GM19025 (cell line): ENCODE data around the gene CDH7.

Source experiments
- ATAC-seq: cut with Tn5 transposase; IDR thresholded peaks from one replicate; pipeline ENCODE4 v1.9.1; 2021; ENCODE audit warnings: mild to moderate bottlenecking, low read depth, moderate library complexity; ENCODE audit not compliant: unreplicated experiment

Gene CDH7, protein sequence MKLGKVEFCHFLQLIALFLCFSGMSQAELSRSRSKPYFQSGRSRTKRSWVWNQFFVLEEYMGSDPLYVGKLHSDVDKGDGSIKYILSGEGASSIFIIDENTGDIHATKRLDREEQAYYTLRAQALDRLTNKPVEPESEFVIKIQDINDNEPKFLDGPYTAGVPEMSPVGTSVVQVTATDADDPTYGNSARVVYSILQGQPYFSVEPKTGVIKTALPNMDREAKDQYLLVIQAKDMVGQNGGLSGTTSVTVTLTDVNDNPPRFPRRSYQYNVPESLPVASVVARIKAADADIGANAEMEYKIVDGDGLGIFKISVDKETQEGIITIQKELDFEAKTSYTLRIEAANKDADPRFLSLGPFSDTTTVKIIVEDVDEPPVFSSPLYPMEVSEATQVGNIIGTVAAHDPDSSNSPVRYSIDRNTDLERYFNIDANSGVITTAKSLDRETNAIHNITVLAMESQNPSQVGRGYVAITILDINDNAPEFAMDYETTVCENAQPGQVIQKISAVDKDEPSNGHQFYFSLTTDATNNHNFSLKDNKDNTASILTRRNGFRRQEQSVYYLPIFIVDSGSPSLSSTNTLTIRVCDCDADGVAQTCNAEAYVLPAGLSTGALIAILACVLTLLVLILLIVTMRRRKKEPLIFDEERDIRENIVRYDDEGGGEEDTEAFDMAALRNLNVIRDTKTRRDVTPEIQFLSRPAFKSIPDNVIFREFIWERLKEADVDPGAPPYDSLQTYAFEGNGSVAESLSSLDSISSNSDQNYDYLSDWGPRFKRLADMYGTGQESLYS

GRCh38 chr18:65750389-65751154, at the start of gene CDH7:
CDH7 (plus strand) TSS chr18:65751012; CDS start chr18:65762843, 11,831 bp downstream.
- ATAC-seq = no peak

DNA sequence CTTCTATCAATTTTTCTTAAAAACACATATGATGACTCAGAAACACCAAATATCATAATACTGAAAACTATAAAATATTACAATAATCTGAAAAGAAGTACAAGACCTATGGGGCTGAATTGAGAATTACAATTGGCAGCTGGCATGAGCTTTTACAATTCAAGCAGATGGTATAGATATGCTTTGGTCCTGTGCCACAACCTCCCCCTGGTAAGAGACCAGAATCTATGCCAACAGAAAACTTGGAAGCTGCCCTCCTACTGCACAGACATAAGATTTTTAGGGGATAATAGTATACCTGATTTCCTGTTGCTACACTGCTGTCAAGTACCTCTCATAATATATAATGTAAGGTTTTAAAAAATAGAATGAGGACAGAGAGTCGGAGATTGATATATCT, 46.8 kb upstream of the CDH7 start:
- ATAC-seq = no peak

DNA sequence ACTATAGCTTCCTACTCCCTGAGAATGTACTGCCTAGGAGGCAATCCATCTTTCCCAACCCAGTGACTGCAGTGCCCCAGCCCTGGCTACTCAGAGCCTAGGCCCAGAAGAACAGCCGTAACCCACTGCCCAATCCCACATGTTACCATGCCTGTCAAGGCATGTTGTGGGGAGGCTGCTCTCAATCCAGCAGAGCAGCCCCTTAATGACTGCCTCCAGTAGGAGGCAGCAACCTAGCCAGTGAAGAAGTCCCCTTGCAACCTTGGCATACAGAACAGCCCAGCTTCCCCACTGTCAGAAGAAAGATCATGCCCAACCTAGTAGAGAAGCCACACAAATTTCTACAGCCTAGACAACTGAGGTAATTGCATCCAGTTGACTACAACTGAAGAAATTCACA, 44.2 kb upstream of the CDH7 start:
- ATAC-seq = no peak

- ATAC-seq = no peak
Measured at GRCh38 chr18:65711493-65711892, 39.3 kb upstream of the CDH7 start.

GRCh38 chr18:65721619-65722018, 29.2 kb upstream of the CDH7 start:
- no peak for ATAC-seq

DNA sequence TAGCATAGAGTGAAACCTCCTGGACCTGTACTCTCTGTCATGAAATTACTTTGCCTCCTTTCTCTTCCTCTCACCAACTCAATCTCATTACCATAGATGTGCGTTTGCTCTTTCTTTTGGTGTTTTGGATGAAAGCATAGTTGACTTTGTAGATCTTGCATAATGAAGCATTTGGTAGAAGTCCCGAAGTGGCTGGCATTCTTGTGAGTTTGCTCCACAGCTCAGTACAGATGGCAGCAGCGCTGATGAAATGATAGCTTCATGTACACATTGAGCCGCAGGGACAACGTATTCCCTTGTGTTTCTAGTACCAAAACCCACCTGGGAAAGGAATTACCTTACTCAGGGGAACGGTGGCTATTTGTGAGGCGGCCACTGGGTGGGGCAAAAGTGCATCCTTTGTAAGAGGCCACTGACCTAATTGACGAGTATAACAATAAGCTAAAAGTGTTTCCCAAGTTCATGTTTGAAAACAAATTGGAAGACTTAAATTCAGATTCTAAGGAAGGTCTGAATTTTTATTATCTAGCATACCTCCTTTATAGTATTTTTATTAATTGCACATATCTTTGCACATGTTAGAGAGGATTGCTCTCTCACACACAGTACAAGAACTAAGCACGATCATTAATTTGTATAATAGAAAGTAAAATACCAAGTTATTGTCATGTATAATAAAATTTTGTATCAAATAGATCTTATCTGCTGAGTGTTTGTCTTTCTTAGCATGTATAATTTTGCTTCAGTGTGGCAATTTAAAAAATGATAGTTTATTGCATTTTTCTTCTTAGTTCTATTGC, 25.4 kb upstream of the CDH7 start:
- no peak for ATAC-seq

- no peak for ATAC-seq
Measured at GRCh38 chr18:65735155-65735554, 15.7 kb upstream of the CDH7 start.

GRCh38 chr18:65737471-65737955, 13.3 kb upstream of the CDH7 start:
- no peak for ATAC-seq

DNA sequence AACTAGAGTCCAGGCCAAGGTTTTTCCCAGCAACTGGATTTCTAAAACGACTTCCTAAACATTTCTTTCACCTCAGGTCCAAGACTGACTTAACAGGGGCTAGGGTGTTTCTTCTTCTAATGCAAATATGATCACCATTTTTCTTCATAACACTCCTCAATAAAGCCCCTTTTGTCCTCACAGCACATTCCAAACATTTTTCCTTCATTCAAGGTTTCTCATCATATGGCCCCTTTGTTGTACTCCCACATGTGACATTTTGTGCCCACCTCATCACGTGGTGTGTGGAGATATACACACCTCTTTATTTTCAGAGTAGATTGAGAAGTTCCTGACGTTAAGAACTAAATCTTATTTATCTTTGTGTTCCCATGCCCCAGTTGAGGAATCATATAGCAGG, 3.9 kb upstream of the CDH7 start:
- ATAC-seq = no peak

DNA sequence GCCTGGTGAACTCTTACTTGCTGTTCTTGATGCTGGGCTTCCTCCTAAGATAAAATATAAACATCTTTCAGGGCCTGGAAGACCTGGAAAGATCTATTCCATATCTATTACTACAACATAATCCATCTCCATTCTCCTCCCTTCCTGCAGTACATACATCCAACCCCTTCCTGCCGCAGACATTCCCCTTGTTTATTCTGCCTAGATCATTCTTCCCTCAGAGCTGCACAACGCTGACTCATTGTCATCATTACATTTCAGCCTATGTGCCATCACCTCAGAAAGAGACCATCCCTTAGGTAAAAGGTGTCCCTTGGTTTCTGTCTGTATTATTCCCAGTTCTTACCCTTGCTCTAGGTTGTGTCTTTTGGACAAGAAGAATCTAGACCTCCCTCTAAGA, 2.5 kb upstream of the CDH7 start:
- ATAC-seq = no peak

GRCh38 chr18:65749841-65750240, 971 bp upstream of the CDH7 start:
- ATAC-seq = no peak

DNA sequence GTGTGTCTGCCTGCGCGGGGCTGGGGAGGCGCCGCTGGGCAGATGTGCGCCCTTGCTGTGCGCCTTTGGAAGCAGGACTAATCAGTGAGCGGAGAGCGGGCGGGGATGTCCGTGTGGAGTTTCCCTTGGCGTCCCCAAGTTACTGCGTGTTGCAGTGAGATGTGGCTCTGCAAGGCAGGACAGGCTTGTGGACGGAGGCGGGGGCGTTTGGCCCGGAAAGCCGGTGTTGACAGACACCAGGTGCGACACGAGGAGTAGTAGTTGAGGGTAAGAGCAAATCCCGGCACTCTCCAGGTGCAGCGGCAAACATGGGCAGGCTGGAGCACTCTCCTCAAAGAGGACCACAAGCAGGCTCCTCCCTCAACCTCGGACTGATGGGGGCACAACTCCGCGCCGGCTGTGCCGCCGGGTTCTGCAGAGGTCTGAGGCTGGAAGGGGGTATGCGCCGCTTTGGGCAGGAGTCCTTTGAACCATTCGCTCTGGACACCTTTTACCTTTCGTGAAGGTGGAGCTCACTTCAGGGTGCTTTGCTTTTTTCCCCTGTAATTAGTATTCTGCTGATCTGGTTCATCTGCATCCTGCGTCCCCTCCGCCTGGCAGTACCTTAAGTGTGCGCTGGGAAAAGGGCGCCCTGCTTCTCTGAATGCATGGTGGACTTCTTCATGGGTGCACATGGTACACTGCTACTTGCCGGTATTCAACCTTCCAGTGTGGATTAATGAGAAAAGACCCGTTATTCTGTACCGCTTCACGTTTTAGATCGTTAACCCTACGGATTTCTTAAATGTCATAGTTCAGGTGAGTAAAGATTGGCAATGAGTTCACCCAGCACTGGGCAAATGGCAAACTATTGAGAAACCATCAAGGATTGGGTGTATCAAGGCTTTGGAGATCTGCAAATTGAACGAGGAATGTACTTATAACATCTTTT, 608 bp downstream of the CDH7 start:
- no peak for ATAC-seq

GRCh38 chr18:65752625-65753325, 2.0 kb downstream of the CDH7 start:
- ATAC-seq = no peak

GRCh38 chr18:65753520-65753919, 2.7 kb downstream of the CDH7 start:
- ATAC-seq = no peak

- ATAC-seq = no peak
Measured at GRCh38 chr18:65754121-65754520, 3.3 kb downstream of the CDH7 start.

GRCh38 chr18:65755616-65756015, 4.8 kb downstream of the CDH7 start:
- no peak for ATAC-seq

GRCh38 chr18:65760457-65760856, 9.6 kb downstream of the CDH7 start:
- no peak for ATAC-seq

GRCh38 chr18:65761636-65762295, 11.0 kb downstream of the CDH7 start:
- no peak for ATAC-seq
